Endothelial cell of umbilical vein (primary cell): ENCODE data around the gene ZNF599. TPM values are rescaled to one million over a fixed set of nuclear protein-coding genes. Genes with fewer than 3 reads are reported as not detected.

Source experiments
- BruUV-seq: library from RNA; stranded (reverse); fragments of 400-500 nt; replicated peaks from 2 replicates; lab custom pipeline; 2021; lab: Mats Ljungman, UMichigan
- CTCF ChIA-PET: fragments of 300-600, 350-600 bp; sonication (Branson Sonifier 250); formaldehyde crosslinking; loops from one replicate; lab custom pipeline; 2021; ENCODE audit warnings: antibody characterized with exemption, inconsistent platforms; lab: Charles Lee
- POLR2A ChIA-PET: fragments of 300-600, 350-600 bp; sonication (Branson Sonifier 250); formaldehyde crosslinking; loops from one replicate; lab custom pipeline; 2021; ENCODE audit warnings: antibody characterized with exemption, inconsistent platforms; lab: Charles Lee
- DNase-seq: peaks from one replicate; pipeline ENCODE4 v3.0.0-alpha.2; 2011; ENCODE audit warnings: low read depth, low spot score
- FAIRE-seq: peaks from 2 replicates; lab custom pipeline; 2011; peaks lifted over from hg19 to GRCh38; lab: Jason Lieb, UNC
- H2AFZ ChIP-seq: 2 replicates; pipeline ENCODE4 v1.6.0; 2012; ENCODE audit warnings: low read depth, low read length, control low read depth, inconsistent platforms
- H3K27ac ChIP-seq: 2 replicates; pipeline ENCODE4 v1.5.1; 2011; ENCODE audit warnings: low read depth, mild to moderate bottlenecking, control low read depth, low read length, moderate library complexity; ENCODE audit not compliant: insufficient read depth
- H3K27me3 ChIP-seq, 2 experiments: 2 replicates each; pipeline versions ENCODE4 v1.6.0 to v1.6.1; 2011; ENCODE audit warnings: low read length in 2 of 2, mixed read lengths in 1 of 2; ENCODE audit not compliant: control insufficient read depth in 2 of 2, insufficient read depth in 2 of 2
- H3K36me3 ChIP-seq, 2 experiments: 2 replicates in 1 of 2; 3 replicates in 1 of 2; pipeline ENCODE4 v1.5.1; 2011; ENCODE audit warnings: low read length in 2 of 2, mild to moderate bottlenecking in 1 of 2, moderate library complexity in 1 of 2; ENCODE audit not compliant: control insufficient read depth in 2 of 2, insufficient read depth in 2 of 2; ENCODE audit errors: extremely low read depth in 1 of 2
- H3K4me1 ChIP-seq: 3 replicates; pipeline ENCODE4 v1.5.1; 2011; ENCODE audit warnings: mild to moderate bottlenecking, low read length; ENCODE audit not compliant: control insufficient read depth, insufficient read depth; ENCODE audit errors: extremely low read depth
- H3K4me2 ChIP-seq: 2 replicates; pipeline ENCODE4 v1.6.1; 2011; ENCODE audit warnings: low read length, control low read depth, mixed read lengths; ENCODE audit not compliant: insufficient read depth
- H3K4me3 ChIP-seq, 3 experiments: fragments of 200-600 bp in 1 of 3; sonication (generic), shearing (Covaris generic) in 1 of 3; replicated peaks in 1 of 3; 2 replicates each; pipeline ENCODE4 v1.5.1; 2011 to 2016; ENCODE audit warnings: control low read depth in 3 of 3, low read length in 3 of 3, mild to moderate bottlenecking in 2 of 3, inconsistent platforms in 1 of 3, low read depth in 1 of 3, moderate library complexity in 1 of 3; ENCODE audit not compliant: insufficient read depth in 1 of 3
- H3K79me2 ChIP-seq: 2 replicates; pipeline ENCODE4 v1.6.0; 2012; ENCODE audit warnings: low read length, inconsistent platforms; ENCODE audit not compliant: control insufficient read depth, insufficient read depth
- H3K9ac ChIP-seq: replicated peaks from 2 replicates; pipeline ENCODE3; 2011; ENCODE audit warnings: low read length, control low read depth; ENCODE audit not compliant: insufficient read depth; ENCODE audit errors: extremely low read depth
- H3K9me1 ChIP-seq: replicated peaks from 3 replicates; pipeline ENCODE4 v1.6.0; 2011; ENCODE audit warnings: mild to moderate bottlenecking, low read length; ENCODE audit not compliant: control insufficient read depth, insufficient read depth; ENCODE audit errors: extremely low read depth
- H3K9me3 ChIP-seq: replicated peaks from 2 replicates; pipeline ENCODE4 v1.5.1; 2012; ENCODE audit warnings: low read length, inconsistent platforms; ENCODE audit not compliant: control insufficient read depth, insufficient read depth
- H4K20me1 ChIP-seq: replicated peaks from 2 replicates; pipeline ENCODE3; 2011; ENCODE audit warnings: mild to moderate bottlenecking, low read length; ENCODE audit not compliant: control insufficient read depth, insufficient read depth; ENCODE audit errors: extremely low read depth
- EZH2 ChIP-seq: IDR thresholded peaks from 2 replicates; pipeline ENCODE4 v1.6.1; 2012; ENCODE audit warnings: borderline replicate concordance, low read depth, mild to moderate bottlenecking, moderate library complexity, low read length, inconsistent platforms; ENCODE audit not compliant: severe bottlenecking
- FOS ChIP-seq: IDR thresholded peaks from 2 replicates; pipeline ENCODE4 v1.6.1; 2011; ENCODE audit warnings: mild to moderate bottlenecking, low read length, moderate library complexity, borderline replicate concordance; ENCODE audit not compliant: insufficient read depth
- GATA2 ChIP-seq: IDR thresholded peaks from 2 replicates; pipeline ENCODE4 v1.7.0; 2011; ENCODE audit warnings: low read depth, mild to moderate bottlenecking, moderate library complexity, mixed read lengths, low read length; ENCODE audit not compliant: insufficient read length, insufficient read depth
- JUN ChIP-seq: IDR thresholded peaks from 2 replicates; pipeline ENCODE4 v1.6.1; 2011; ENCODE audit warnings: borderline replicate concordance, low read depth; ENCODE audit not compliant: insufficient read length, insufficient read depth
- MYC ChIP-seq: IDR thresholded peaks from one replicate; pipeline ENCODE4 v1.6.1; 2011; ENCODE audit warnings: mild to moderate bottlenecking, low read depth, low read length
- POLR2A ChIP-seq: IDR thresholded peaks from 2 replicates; pipeline ENCODE4 v1.6.1; 2012; ENCODE audit warnings: low read depth, mild to moderate bottlenecking, control low read depth, low read length
- POLR2AphosphoS5 ChIP-seq: IDR thresholded peaks from 2 replicates; pipeline ENCODE4 v1.6.1; 2012; ENCODE audit warnings: low read depth, mild to moderate bottlenecking, control low read depth, low read length, moderate library complexity; ENCODE audit not compliant: insufficient read depth
- dilution Hi-C: fragments of 300-500 bp; cut with MboI; formaldehyde crosslinking; loops from one replicate; pipeline ENCODE4 v1.15.0; 2019; ENCODE audit warnings: low sequenced_read_pairs; ENCODE audit not compliant: extremely low pct_ligation_motif_present
- intact Hi-C: fragments of 100-400 bp; cut with micrococcal nuclease; formaldehyde crosslinking; loops from one replicate; pipeline ENCODE4 v1.10.0; 2022
- polyA plus RNA-seq, 4 experiments: library from polyadenylated mRNA; depleted of rRNA in 3 of 4; stranded (reverse) in 3 of 4; unstranded in 1 of 4; fragments of >200 nt; gene quantifications; 2 replicates each; pipeline versions ENCODE4 v1.2.1 to v1.2.3, GENCODE V29; 2011 to 2012; ENCODE audit warnings: missing spikeins in 1 of 4
- total RNA-seq: library from RNA; stranded (reverse); gene quantifications from 2 replicates; pipeline ENCODE4 v1.2.3, GENCODE V29; 2021
- TF ChIP-seq, protein P1 (sequence below): IDR thresholded peaks from 2 replicates; pipeline ENCODE4 v1.6.1; 2011; ENCODE audit not compliant: insufficient read depth, insufficient read length
- TF ChIP-seq, protein P2 (sequence below), 2 donors: IDR thresholded peaks; 1 replicate in 1 of 2; 2 replicates in 1 of 2; pipeline ENCODE4 v1.5.1; 2011; ENCODE audit warnings: low read length in 2 of 2, mild to moderate bottlenecking in 2 of 2, moderate library complexity in 2 of 2, control low read depth in 1 of 2, inconsistent platforms in 1 of 2, low read depth in 1 of 2; ENCODE audit not compliant: insufficient read depth in 1 of 2; ENCODE audit errors: extremely low read depth in 1 of 2

The ZNF599 gene
- total and polyA plus RNA-seq, 2 donors (not counting 3 experiments of a cell fraction or from before 2014, with no cell fraction given): 4.5 to 7.3 TPM

DNA sequence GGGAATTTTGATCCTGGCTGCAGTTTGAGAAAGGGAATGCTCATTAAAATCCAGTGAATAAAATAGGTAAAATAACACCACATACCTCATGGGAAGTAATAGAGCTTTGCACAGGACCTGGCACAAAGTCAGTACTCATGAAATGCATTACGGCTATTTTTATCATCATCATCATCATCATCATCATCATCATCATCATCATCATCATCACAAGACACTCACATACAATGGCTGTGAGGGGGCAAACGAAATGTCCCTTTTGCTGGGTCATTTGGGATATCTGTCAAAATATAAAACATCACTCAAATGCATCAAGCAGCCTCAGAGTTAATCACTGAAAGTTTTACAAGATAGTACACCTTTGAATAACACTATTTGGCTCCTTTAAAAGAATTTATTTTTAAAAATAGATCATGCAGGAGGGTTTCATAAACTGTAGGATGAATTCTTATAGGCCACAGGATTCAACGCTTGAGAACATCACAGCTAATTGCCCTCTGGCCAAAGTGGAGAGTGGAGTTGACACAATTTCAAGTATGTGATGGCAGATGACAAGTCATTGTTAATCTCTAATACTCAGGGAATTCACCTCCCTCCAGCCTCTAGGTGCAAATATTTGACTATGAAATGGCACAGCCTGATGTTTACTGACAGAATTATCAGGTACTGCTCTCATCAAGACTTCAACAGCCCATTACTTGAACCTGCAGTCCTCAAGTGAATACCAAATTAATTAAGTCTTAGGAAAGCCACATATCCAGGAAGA lies 14.2 kb upstream of the ZNF599 start:
- CTCF ChIA-PET: no interaction called here
- intact Hi-C loops: no loop called here
- no peak for FAIRE-seq

More for the DNA sequence above, 14.2 kb upstream of the ZNF599 start:
- Histone ChIP-seq H3K27ac (no peak overlapping the region), H2AFZ (no peak overlapping the region), H3K79me2 (no peaks in the 10 kb centered on the region), H3K9me1 (no peaks in the 10 kb centered on the region), H3K4me3 (no peak overlapping the region), H3K9ac (no peak overlapping the region), H3K27me3 (no peaks in the 10 kb centered on the region), H3K36me3 (no peaks in the 10 kb centered on the region), H4K20me1 (no peaks in the 10 kb centered on the region), H3K9me3 (no peaks in the 10 kb centered on the region), H3K4me2 (no peak overlapping the region), H3K4me1 (no peaks in the 10 kb centered on the region)
- dilution Hi-C loops: no loop called here
- BruUV-seq: no TSS peak
- TF ChIP-seq FOS (no peak), EZH2 (no peak), MYC (no peak), GATA2 (no peak), POLR2AphosphoS5 (no peak), JUN (no peak), POLR2A (no peak)
- TF ChIP-seq, protein P1, sequence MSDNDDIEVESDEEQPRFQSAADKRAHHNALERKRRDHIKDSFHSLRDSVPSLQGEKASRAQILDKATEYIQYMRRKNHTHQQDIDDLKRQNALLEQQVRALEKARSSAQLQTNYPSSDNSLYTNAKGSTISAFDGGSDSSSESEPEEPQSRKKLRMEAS: no peak
- TF ChIP-seq, protein P2, sequence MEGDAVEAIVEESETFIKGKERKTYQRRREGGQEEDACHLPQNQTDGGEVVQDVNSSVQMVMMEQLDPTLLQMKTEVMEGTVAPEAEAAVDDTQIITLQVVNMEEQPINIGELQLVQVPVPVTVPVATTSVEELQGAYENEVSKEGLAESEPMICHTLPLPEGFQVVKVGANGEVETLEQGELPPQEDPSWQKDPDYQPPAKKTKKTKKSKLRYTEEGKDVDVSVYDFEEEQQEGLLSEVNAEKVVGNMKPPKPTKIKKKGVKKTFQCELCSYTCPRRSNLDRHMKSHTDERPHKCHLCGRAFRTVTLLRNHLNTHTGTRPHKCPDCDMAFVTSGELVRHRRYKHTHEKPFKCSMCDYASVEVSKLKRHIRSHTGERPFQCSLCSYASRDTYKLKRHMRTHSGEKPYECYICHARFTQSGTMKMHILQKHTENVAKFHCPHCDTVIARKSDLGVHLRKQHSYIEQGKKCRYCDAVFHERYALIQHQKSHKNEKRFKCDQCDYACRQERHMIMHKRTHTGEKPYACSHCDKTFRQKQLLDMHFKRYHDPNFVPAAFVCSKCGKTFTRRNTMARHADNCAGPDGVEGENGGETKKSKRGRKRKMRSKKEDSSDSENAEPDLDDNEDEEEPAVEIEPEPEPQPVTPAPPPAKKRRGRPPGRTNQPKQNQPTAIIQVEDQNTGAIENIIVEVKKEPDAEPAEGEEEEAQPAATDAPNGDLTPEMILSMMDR (IDR thresholded peaks at IDR 0.05; ENCODE audit: extremely low read depth in 1 of 2, insufficient read depth in 1 of 2, low read depth in 1 of 2, low read length in 2 of 2): no peak
- POLR2A ChIA-PET: no interaction called here
- DNase-seq: no peak
